ENCODE measurements around the gene POLR3A.

- TF ChIP-seq CTCF (IDR thresholded peaks at IDR 0.05) (no peak), EZH2 (IDR thresholded peaks at IDR 0.05; ENCODE audit: borderline replicate concordance, insufficient read depth, low read depth, low read length, poor library complexity, severe bottlenecking) (no peak)
Measured at GRCh38 chr10:77944519-77944918, 84.8 kb downstream of the POLR3A start.

All from B cell (primary cell).